Tibial nerve (tissue), 4 donors: Measurements from ENCODE around the gene RTCA.

Experiments
- CTCF ChIP-seq, 5 experiments: fragments of 200-600 bp in 3 of 5; fragments of 450-650 bp in 2 of 5; sonication (generic) in 3 of 5; IDR thresholded peaks; one replicate each; pipeline ENCODE4 v1.5.1; 2016 to 2019; ENCODE audit warnings: antibody characterized with exemption in 5 of 5, mild to moderate bottlenecking in 3 of 5, moderate library complexity in 2 of 5
- EP300 ChIP-seq, 2 donors: sonication (generic); formaldehyde crosslinking; IDR thresholded peaks; one replicate each; pipeline ENCODE4 v1.6.1; 2017; ENCODE audit warnings: antibody characterized with exemption in 2 of 2, mild to moderate bottlenecking in 1 of 2
- POLR2A ChIP-seq, 2 donors: fragments of 450-650 bp; IDR thresholded peaks; one replicate each; pipeline ENCODE4 v1.6.1; 2017; ENCODE audit warnings: antibody characterized with exemption in 2 of 2, mild to moderate bottlenecking in 2 of 2, moderate library complexity in 2 of 2

- TF ChIP-seq CTCF (IDR thresholded peaks at IDR 0.05) (no peak), POLR2A (IDR thresholded peaks at IDR 0.05) (no peak), EP300 (IDR thresholded peaks at IDR 0.05) (no peak)
These were observed 54.5 kb downstream of the RTCA start for GRCh38 chr1:100320311-100321099.
